Gastrocnemius medialis (tissue), 4 donors: Measurements from ENCODE around the gene TMEM132C. TPM values are rescaled to one million over a fixed set of nuclear protein-coding genes. Genes with fewer than 3 reads are reported as not detected.

Source experiments
- ATAC-seq, 2 donors: fragments of 150-250 bp; one replicate each; pipeline ENCODE4 v1.9.1; 2016
- DNase-seq, 2 donors: peaks; one replicate each; pipeline ENCODE4 v3.0.0-alpha.2; 2019
- H3K27ac ChIP-seq, 4 donors: fragments of 200-600 bp; sonication (generic); 1 replicate in 1 of 4; 2 replicates in 3 of 4; pipeline ENCODE4 v1.5.1; 2016 to 2018; ENCODE audit warnings: mild to moderate bottlenecking in 2 of 4, moderate library complexity in 1 of 4
- H3K27me3 ChIP-seq, 3 donors: fragments of 200-600 bp; sonication (generic) in 2 of 3; 1 replicate in 1 of 3; 2 replicates in 2 of 3; pipeline versions ENCODE4 v1.5.1 to v1.6.0; 2016 to 2019; ENCODE audit warnings: mild to moderate bottlenecking in 1 of 3, moderate library complexity in 1 of 3
- H3K36me3 ChIP-seq, 2 donors: fragments of 200-600 bp; sonication (generic) in 1 of 2; one replicate each; pipeline ENCODE4 v1.5.1; 2017 to 2018
- H3K4me1 ChIP-seq, 2 donors: fragments of 200-600 bp; sonication (generic) in 1 of 2; one replicate each; pipeline ENCODE4 v1.5.1; 2016 to 2017; ENCODE audit warnings: mild to moderate bottlenecking in 2 of 2
- H3K4me3 ChIP-seq, 4 donors: fragments of 200-600 bp; sonication (generic) in 3 of 4; 1 replicate in 1 of 4; 2 replicates in 3 of 4; pipeline ENCODE4 v1.5.1; 2016 to 2019; ENCODE audit warnings: mild to moderate bottlenecking in 2 of 4
- H3K9me3 ChIP-seq, 3 donors: fragments of 200-600 bp; sonication (generic) in 2 of 3; 1 replicate in 1 of 3; 2 replicates in 2 of 3; pipeline ENCODE4 v1.5.1; 2016 to 2019
- CTCF ChIP-seq, 5 experiments: fragments of 450-650 bp in 3 of 5; fragments of 200-600 bp in 2 of 5; sonication (generic) in 2 of 5; IDR thresholded peaks in 4 of 5; conservative IDR thresholded peaks in 1 of 5; 1 replicate in 4 of 5; 2 replicates in 1 of 5; pipeline ENCODE4 v1.5.1; 2016 to 2019; ENCODE audit warnings: antibody characterized with exemption in 5 of 5, mild to moderate bottlenecking in 3 of 5, moderate library complexity in 3 of 5
- POLR2A ChIP-seq, 2 donors: fragments of 450-650 bp; IDR thresholded peaks; one replicate each; pipeline ENCODE4 v1.6.1; 2017; ENCODE audit warnings: antibody characterized with exemption in 2 of 2, mild to moderate bottlenecking in 2 of 2, moderate library complexity in 2 of 2
- in situ Hi-C, 4 donors: fragments of 200-750 bp; cut with MboI; loops; one replicate each; pipeline versions ENCODE4 v1.15.0 to v1.8.0; 2017; ENCODE audit warnings: low sequenced_read_pairs in 4 of 4
- intact Hi-C: fragments of 100-400 bp; cut with DNase I; formaldehyde crosslinking; loops from one replicate; pipeline ENCODE4 v1.15.1; 2023; ENCODE audit warnings: low total_unique reads
- total RNA-seq, 4 donors: library from RNA; depleted of rRNA; stranded (reverse); fragments of >200 nt; gene quantifications; one replicate each; pipeline versions ENCODE4 v1.1.0 to v1.2.3, GENCODE V29; 2016

Gene TMEM132C
- total RNA-seq, 4 donors from 2014 or later: 0.24 to 0.82 (median 0.68) TPM

- H3K9me3 ChIP-seq: no peaks in the 10 kb centered on the region
- intact Hi-C loops: no loop called here
- no peaks in the 10 kb centered on the region for H3K4me1 ChIP-seq
- TF ChIP-seq POLR2A (IDR thresholded peaks at IDR 0.05): no peak
- TF ChIP-seq CTCF (IDR thresholded peaks at IDR 0.05 in 4 of 5, conservative IDR thresholded peaks at IDR 0.05 in 1 of 5): no peak
- H3K27ac ChIP-seq: no peak overlapping the region
- ATAC-seq (no peak), DNase-seq (no peak)
- H3K4me3 ChIP-seq: no peak overlapping the region
- no peaks in the 10 kb centered on the region for H3K36me3 ChIP-seq
- H3K27me3 ChIP-seq: no peaks in the 10 kb centered on the region
- in situ Hi-C loops: no loop called here
These were observed 196.9 kb downstream of the TMEM132C start for GRCh38 chr12:128463881-128464280.

- no peak overlapping the region for H3K4me3 ChIP-seq
- H3K9me3 ChIP-seq: no peaks in the 10 kb centered on the region
- H3K4me1 ChIP-seq: no peaks in the 10 kb centered on the region
- TF ChIP-seq CTCF (IDR thresholded peaks at IDR 0.05 in 4 of 5, conservative IDR thresholded peaks at IDR 0.05 in 1 of 5) (no peak), POLR2A (IDR thresholded peaks at IDR 0.05) (no peak)
- no peaks in the 10 kb centered on the region for H3K27me3 ChIP-seq
- ATAC-seq (no peak), DNase-seq (no peak)
- in situ Hi-C loops (no loop called here), intact Hi-C loops (no loop called here)
- H3K27ac ChIP-seq: no peak overlapping the region
- no peaks in the 10 kb centered on the region for H3K36me3 ChIP-seq
These were observed 200.9 kb downstream of the TMEM132C start for GRCh38 chr12:128467882-128468281.

- no peak overlapping the region for H3K4me3 ChIP-seq
- no peaks in the 10 kb centered on the region for H3K36me3 ChIP-seq
- H3K9me3 ChIP-seq: no peaks in the 10 kb centered on the region
- no peak overlapping the region for H3K27ac ChIP-seq
- DNase-seq (no peak), ATAC-seq (no peak)
- intact Hi-C loops (no loop called here), in situ Hi-C loops (no loop called here)
- no peaks in the 10 kb centered on the region for H3K4me1 ChIP-seq
- TF ChIP-seq CTCF (IDR thresholded peaks at IDR 0.05 in 4 of 5, conservative IDR thresholded peaks at IDR 0.05 in 1 of 5): no peak
- no peaks in the 10 kb centered on the region for H3K27me3 ChIP-seq
These were observed 202.0 kb downstream of the TMEM132C start for GRCh38 chr12:128468926-128469325.

GRCh38 chr12:128471491-128471890 lies 204.5 kb downstream of the TMEM132C start:
- Histone ChIP-seq H3K27me3 (no peaks in the 10 kb centered on the region), H3K27ac (no peak overlapping the region), H3K36me3 (no peaks in the 10 kb centered on the region), H3K9me3 (no peaks in the 10 kb centered on the region), H3K4me3 (no peak overlapping the region), H3K4me1 (no peaks in the 10 kb centered on the region)
- ATAC-seq: no peak
- in situ Hi-C loops (no loop called here), intact Hi-C loops (no loop called here)
- TF ChIP-seq CTCF (IDR thresholded peaks at IDR 0.05 in 4 of 5, conservative IDR thresholded peaks at IDR 0.05 in 1 of 5): no peak
- TF ChIP-seq POLR2A (IDR thresholded peaks at IDR 0.05): no peak
- DNase-seq: no peak

DNA sequence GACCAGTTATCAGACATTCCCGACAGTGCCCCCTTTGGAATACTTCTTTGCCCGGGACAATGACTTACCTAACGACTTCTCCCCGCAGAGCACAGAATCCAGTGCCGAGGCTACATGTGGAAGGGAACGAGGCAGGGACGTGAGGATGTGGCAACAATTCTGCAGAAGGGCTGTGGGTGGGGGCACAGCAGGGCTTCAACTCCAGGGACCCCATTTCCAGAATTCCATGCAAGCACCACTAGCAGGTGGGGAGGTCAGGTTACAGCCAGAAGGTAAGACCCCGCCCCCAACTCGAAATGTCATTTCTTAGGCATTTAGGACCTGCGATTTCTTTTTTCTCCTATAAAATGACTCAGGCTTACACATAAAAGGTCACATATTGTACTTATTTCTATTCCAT lies 207.9 kb downstream of the TMEM132C start:
- DNase-seq (no peak), ATAC-seq (no peak)
- Histone ChIP-seq H3K27me3 (no peaks in the 10 kb centered on the region), H3K9me3 (no peaks in the 10 kb centered on the region), H3K4me3 (no peak overlapping the region), H3K4me1 (no peaks in the 10 kb centered on the region), H3K36me3 (no peaks in the 10 kb centered on the region), H3K27ac (no peak overlapping the region)
- intact Hi-C loops: no loop called here
- no peak for TF ChIP-seq CTCF (IDR thresholded peaks at IDR 0.05 in 4 of 5, conservative IDR thresholded peaks at IDR 0.05 in 1 of 5)
- TF ChIP-seq POLR2A (IDR thresholded peaks at IDR 0.05): no peak
- in situ Hi-C loops: no loop called here
